Measurements from ENCODE around the gene GEN1.

Gene GEN1

DNA sequence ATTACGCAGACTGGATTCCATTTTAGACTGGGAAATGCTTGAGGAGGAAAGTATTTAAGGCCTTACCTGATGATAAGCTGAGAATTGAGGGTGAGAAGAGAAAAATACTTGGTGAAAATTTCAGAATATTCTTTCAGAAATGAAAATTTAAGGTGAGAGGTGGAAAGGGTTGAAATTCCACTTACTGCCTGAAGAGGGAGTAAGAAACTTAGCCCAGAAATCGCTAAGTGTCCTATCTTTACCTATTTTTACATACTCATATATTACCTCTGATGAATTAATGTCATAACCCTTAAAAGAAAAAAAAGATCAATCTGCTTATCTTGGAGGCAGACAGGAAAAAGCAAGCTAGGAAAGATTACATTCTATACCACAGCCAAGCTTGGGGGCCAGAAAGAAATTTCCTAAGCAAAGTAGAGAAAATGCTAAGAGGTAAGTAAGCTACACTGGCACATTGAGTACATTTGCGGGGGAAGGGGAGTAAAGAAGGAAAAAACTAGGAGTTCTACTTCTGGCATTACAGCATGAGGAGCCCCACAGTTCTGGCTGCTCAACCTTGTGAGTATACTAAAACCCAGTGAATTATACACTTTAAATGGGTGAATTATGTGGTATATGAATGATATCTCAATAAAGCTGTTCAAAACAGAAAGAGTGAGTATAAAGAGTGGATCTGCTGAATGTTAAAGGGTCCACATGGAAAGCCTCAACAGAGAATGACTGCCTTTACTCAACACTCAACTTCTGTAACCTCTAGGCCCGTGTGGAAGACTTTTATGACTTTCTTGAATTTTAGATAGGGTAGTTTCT lies 34.2 kb upstream of the GEN1 start:
- Histone ChIP-seq H3K36me3 (peaks cover 84 to 100% (median 97%) of the 10 kb centered on the region in 11 experiments), H3K4me3 (no peak overlapping the region), H3K9me3 (replicated peaks in 1 of 11) (no peaks in the 10 kb centered on the region), H3K27ac (peak overlapping the region in 2 of 11 experiments; percentile 8 to 12; a peak in 1 of 22 replicates), H3K9ac (no peak overlapping the region), H3K27me3 (no peaks in the 10 kb centered on the region), H4K20me1 (peaks cover 0 to 68% (median 0%) of the 10 kb centered on the region in 11 experiments; a peak in 8 of 22 replicates), H3K4me1 (no peaks in the 10 kb centered on the region), H3K4me2 (no peak overlapping the region)
- TF ChIP-seq Cebpa-rat (IDR thresholded peaks at IDR 0.05), result no peak

DNA sequence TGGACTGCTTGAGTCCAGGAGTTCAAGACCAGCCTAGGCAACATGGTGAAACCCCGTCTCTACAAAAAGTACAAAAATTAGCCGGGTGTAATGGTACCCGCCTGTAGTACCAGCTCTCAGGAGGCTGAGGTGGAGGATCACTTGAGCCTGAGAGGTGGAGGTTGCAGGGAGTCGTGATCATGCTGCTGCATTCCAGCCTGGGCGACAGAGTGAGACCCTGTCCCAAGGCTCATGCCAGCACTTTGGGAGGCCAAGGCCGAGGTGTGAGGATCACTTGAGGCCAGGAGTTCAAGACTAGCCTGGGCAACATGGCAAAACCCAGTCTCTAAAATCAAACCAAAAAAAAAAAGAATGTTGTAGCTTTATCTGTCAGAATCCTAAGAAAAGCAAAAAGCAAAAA lies 25.7 kb upstream of the GEN1 start:
- peaks cover 91 to 100% (median 97%) of the 10 kb centered on the region in 11 experiments for H3K36me3 ChIP-seq
- peaks cover 0 to 3% (median 0%) of the 10 kb centered on the region in 10 experiments; a peak in 1 of 20 replicates for H3K4me1 ChIP-seq
- H4K20me1 ChIP-seq, result peaks cover 0 to 87% (median 0%) of the 10 kb centered on the region in 11 experiments; a peak in 11 of 22 replicates
- H3K27ac ChIP-seq, result no peak overlapping the region
- H3K9me3 ChIP-seq (replicated peaks in 1 of 11), result no peaks in the 10 kb centered on the region
- no peak for TF ChIP-seq Cebpa-rat (IDR thresholded peaks at IDR 0.05)
- H3K4me2 ChIP-seq, result no peak overlapping the region
- H3K27me3 ChIP-seq, result no peaks in the 10 kb centered on the region
- H3K9ac ChIP-seq, result no peak overlapping the region
- no peak overlapping the region for H3K4me3 ChIP-seq

DNA sequence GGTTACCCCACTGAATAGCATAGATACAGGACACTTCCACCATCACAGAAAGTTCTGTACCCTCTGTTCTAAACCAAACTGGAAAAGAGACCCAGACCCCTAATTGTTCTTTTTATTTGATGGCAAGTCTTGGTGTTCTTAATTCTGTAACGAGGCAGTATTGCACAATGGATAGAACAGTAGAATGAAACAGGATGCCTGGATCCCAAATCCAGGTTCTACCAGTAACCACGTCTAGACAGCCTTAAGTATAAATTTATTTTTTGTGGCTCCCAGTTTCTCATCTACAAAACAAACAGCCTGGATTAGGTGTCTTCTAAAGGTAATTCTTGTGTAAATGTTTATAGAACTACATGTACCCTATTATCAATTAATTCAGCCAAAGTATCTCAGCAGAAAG lies 24.1 kb upstream of the GEN1 start:
- Histone ChIP-seq H3K4me1 (peaks cover 0 to 15% (median 0%) of the 10 kb centered on the region in 10 experiments; a peak in 5 of 20 replicates), H3K9ac (no peak overlapping the region), H3K9me3 (replicated peaks in 1 of 11) (no peaks in the 10 kb centered on the region), H3K27ac (no peak overlapping the region), H3K4me3 (no peak overlapping the region), H3K36me3 (peaks cover 93 to 100% (median 97%) of the 10 kb centered on the region in 11 experiments), H4K20me1 (peaks cover 0 to 88% (median 0%) of the 10 kb centered on the region in 11 experiments; a peak in 11 of 22 replicates), H3K4me2 (no peak overlapping the region), H3K27me3 (no peaks in the 10 kb centered on the region)
- 0 out of 22 replicates have a peak, but pooled peaks of 1 of the 11 experiments have one; percentile 14 for TF ChIP-seq Cebpa-rat (IDR thresholded peaks at IDR 0.05)

DNA sequence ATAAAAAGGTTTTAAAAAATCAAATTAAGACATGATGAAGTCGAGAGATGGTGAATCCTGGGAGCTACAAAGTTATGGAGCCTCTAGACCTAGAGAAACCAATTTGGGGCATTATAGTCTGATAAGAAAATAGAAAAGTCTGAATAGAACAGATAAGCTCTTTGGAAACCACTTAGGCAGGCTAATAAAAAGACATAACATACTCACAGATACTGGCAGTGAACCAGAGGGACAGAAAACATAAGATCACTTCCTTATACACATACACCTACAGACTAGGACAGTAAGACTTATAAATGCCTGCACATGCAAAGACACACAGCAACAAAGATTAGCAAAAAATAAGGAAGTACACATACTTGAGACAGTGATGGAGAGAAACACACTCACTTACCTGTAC lies 20.3 kb upstream of the GEN1 start:
- Histone ChIP-seq H3K27ac (no peak overlapping the region), H3K9me3 (replicated peaks in 1 of 11) (no peaks in the 10 kb centered on the region), H3K4me1 (peaks cover 0 to 16% (median 3%) of the 10 kb centered on the region in 10 experiments; a peak in 5 of 20 replicates), H3K4me3 (no peak overlapping the region), H3K27me3 (no peaks in the 10 kb centered on the region), H3K9ac (no peak overlapping the region), H4K20me1 (peaks cover 0 to 95% (median 19%) of the 10 kb centered on the region in 11 experiments; a peak in 12 of 22 replicates), H3K36me3 (peaks cover 97 to 100% (median 100%) of the 10 kb centered on the region in 11 experiments), H3K4me2 (no peak overlapping the region)
- no peak for TF ChIP-seq Cebpa-rat (IDR thresholded peaks at IDR 0.05)

DNA sequence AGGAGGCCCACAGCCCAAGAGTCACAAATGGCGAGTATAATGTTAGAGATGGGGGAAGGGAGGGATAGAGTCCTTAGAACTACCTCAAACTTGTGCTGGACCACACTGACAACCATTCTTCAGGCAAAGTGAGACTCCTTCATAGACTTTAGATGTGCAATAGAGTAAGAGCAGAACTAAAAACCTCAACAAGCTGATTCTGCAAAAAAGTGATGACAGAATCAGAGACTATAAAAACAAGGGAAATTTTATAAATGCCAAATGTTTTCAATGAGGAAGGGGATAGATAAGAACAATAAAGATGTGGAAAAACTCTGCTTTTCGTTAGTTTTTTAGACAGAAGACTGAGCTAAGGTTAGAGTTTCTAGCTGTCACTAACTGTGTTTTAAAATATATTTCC lies 18.1 kb upstream of the GEN1 start:
- Histone ChIP-seq H4K20me1 (peaks cover 0 to 94% (median 25%) of the 10 kb centered on the region in 11 experiments; a peak in 13 of 22 replicates), H3K9ac (no peak overlapping the region), H3K27ac (no peak overlapping the region), H3K36me3 (peaks cover 97 to 100% (median 99%) of the 10 kb centered on the region in 11 experiments), H3K4me2 (no peak overlapping the region), H3K4me1 (peaks cover 0 to 16% (median 3%) of the 10 kb centered on the region in 10 experiments; a peak in 5 of 20 replicates), H3K4me3 (no peak overlapping the region), H3K9me3 (replicated peaks in 1 of 11) (no peaks in the 10 kb centered on the region), H3K27me3 (no peaks in the 10 kb centered on the region)
- TF ChIP-seq Cebpa-rat (IDR thresholded peaks at IDR 0.05), result no peak

DNA sequence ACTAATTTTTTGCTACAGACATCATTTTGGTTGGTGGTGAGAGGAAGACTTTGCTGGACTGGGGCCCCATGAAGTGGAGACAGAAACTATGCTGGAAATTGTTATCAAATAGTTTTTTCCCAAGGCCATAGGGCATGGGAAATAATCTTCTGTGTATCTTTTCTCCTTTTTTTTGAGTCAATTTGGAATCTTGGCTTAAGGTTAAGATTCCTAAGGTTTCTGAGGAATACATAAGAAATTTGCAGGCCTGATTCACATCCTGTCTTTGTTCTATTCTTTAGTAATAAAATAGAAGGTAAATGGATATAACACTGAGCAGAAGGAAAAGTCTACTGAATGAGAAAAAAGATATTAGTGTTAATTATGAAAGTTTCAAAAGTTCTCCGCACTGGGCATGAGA lies 16.9 kb upstream of the GEN1 start:
- Histone ChIP-seq H3K9ac (no peak overlapping the region), H3K9me3 (replicated peaks in 1 of 11) (no peaks in the 10 kb centered on the region), H3K4me2 (no peak overlapping the region), H3K36me3 (peaks cover 95 to 100% (median 99%) of the 10 kb centered on the region in 11 experiments), H3K27me3 (no peaks in the 10 kb centered on the region), H3K4me3 (no peak overlapping the region), H3K27ac (no peak overlapping the region), H3K4me1 (peaks cover 0 to 16% (median 3%) of the 10 kb centered on the region in 10 experiments; a peak in 5 of 20 replicates), H4K20me1 (peaks cover 0 to 94% (median 25%) of the 10 kb centered on the region in 11 experiments; a peak in 14 of 22 replicates)
- no peak for TF ChIP-seq Cebpa-rat (IDR thresholded peaks at IDR 0.05)

DNA sequence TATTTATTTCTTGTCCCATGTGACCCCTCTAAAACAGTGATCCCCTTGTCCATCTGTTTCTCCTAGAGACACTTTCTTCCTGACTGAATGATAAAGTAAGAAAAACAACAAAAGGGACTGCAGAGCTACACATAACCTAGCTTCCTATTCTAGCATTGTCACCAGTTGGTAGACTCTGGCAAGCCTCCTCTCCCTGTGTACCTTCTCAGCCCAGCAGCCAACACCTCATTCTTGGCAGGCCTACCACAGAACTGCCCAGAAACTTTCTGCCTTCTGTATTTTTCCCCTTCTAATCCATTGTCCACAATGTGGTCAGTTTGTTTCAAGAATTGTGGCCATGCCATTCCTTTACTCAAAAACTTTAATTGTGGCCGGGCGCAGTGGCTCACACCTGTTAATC lies 13.7 kb upstream of the GEN1 start:
- Histone ChIP-seq H4K20me1 (peaks cover 0 to 96% (median 22%) of the 10 kb centered on the region in 11 experiments; a peak in 13 of 22 replicates), H3K27me3 (no peaks in the 10 kb centered on the region), H3K4me3 (no peak overlapping the region), H3K27ac (no peak overlapping the region), H3K9me3 (replicated peaks in 1 of 11) (no peaks in the 10 kb centered on the region), H3K4me2 (no peak overlapping the region), H3K9ac (no peak overlapping the region), H3K4me1 (0 out of 20 replicates have a peak, but pooled peaks cover 0 to 7% (median 0%) of the 10 kb centered on the region in 10 experiments), H3K36me3 (peaks cover 88 to 100% (median 99%) of the 10 kb centered on the region in 11 experiments)
- TF ChIP-seq Cebpa-rat (IDR thresholded peaks at IDR 0.05), result no peak

DNA sequence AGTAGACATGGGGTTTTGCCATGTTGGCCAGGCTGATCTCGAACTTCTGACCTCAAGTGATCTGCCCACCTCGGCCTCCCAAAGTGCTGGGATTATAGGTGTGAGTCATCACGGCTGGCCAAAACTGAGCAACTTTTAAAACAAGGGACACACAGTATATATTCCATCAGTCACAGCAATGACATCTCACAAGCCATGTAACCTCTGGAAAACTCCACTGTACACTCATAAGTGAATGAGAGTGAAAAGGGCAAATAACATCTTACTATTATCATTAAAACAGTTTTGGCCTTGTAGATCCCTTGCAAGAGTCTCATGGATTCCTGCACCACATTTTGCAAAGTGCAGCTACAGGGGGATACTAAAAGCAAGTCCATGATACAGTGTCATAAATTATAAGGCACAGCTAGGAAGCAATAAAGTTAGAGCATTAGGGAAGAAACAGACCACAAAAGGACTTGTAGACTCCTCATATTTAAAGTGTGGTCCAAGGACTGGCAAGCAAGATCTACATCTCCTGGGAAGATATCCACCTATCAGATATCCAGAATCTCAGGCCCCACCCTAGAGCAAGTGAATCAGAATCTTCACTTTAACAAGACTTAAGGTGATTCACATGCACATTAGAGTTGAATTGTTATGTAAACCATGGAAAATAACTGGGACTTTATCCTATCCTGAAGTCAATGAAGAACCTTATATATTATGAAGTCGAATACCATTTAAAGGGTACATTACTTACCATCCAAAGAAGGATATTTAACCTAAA lies 6.1 kb upstream of the GEN1 start:
- H3K4me3 ChIP-seq, result no peak overlapping the region
- TF ChIP-seq Cebpa-rat (IDR thresholded peaks at IDR 0.05), result no peak
- peaks cover 26 to 88% (median 61%) of the 10 kb centered on the region in 11 experiments for H3K36me3 ChIP-seq
- H3K27ac ChIP-seq, result no peak overlapping the region
- no peaks in the 10 kb centered on the region for H3K27me3 ChIP-seq
- H4K20me1 ChIP-seq, result peaks cover 0 to 54% (median 5%) of the 10 kb centered on the region in 11 experiments; a peak in 11 of 22 replicates
- H3K9ac ChIP-seq, result no peak overlapping the region
- H3K9me3 ChIP-seq (replicated peaks in 1 of 11), result no peaks in the 10 kb centered on the region
- H3K4me2 ChIP-seq, result peak overlapping the region in 4 of 11 experiments; percentile 12 to 33 (median 22); a peak in 5 of 22 replicates
- H3K4me1 ChIP-seq, result peaks cover 30 to 43% (median 35%) of the 10 kb centered on the region in 10 experiments
